Kidney tubule cell (primary cell): ENCODE data around the gene CHST11.

Experiments used
- DNase-seq: peaks from one replicate; pipeline ENCODE4 v3.0.0-alpha.2; 2018; ENCODE audit warnings: low spot score

Gene CHST11

GRCh38 chr12:104720339-104721038 is 263.7 kb downstream of the CHST11 start:
- DNase-seq, result no peak

DNA sequence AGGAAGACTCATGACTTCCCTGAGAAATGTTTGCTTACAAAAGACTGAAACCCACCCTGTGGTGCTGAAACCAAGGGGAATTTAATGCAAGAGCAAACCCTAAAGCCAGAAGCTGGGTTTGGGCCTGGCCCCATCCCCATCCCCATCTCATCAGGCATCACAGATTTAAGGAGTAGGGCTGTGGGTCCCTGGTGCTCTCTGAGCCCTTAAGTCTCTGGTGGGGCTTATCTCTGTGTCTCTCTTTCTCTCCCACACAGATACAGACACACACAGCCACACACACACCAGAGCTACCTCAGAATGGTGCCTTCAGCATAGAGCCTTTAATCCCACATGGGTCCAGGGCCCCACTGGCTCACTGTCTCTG is 264.3 kb downstream of the CHST11 start:
- DNase-seq, result no peak

GRCh38 chr12:104721936-104722335 is 265.2 kb downstream of the CHST11 start:
- no peak for DNase-seq

GRCh38 chr12:104722601-104723534 is 266.1 kb downstream of the CHST11 start:
- DNase-seq, result peak; percentile 47

DNA sequence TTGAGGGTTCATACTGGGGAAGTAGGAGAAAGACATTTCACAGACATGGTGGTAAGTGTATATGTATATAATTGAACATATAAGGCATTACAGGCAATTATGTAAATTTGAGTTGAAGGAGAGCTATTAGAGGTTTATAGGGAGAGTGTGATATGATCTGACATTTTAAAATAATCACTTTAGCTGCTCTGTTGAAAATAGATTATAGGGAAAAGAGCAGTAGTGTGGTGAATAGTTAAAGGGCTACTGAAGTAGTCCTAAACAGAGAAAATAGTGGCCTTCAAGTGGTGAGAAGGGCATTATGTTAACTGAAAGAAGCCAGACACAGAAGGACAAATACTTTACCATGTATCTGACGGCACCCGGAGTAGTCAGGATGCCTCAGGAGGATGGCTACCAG is 267.1 kb downstream of the CHST11 start:
- DNase-seq, result no peak

GRCh38 chr12:104724992-104725585 is 268.3 kb downstream of the CHST11 start:
- DNase-seq, result no peak

DNA sequence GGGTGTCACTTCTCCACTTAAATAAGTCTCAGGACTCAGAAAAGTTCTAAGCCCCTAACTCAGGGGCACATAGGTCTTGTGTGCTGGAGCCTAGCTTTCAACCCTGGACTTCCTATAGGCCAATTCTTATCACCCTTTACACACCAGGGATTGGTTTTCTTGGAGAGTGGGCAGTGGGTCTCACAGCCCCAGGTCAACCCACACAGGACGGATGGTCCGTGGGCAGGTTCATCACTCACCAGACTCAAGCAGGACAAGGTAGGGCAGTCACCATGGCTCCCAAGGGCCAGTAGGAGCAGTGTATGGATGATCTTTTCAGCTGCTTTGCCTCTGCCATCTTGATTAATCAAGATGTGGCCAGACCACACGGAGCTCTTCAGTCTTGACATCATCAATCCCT is 268.9 kb downstream of the CHST11 start:
- DNase-seq, result no peak

DNA sequence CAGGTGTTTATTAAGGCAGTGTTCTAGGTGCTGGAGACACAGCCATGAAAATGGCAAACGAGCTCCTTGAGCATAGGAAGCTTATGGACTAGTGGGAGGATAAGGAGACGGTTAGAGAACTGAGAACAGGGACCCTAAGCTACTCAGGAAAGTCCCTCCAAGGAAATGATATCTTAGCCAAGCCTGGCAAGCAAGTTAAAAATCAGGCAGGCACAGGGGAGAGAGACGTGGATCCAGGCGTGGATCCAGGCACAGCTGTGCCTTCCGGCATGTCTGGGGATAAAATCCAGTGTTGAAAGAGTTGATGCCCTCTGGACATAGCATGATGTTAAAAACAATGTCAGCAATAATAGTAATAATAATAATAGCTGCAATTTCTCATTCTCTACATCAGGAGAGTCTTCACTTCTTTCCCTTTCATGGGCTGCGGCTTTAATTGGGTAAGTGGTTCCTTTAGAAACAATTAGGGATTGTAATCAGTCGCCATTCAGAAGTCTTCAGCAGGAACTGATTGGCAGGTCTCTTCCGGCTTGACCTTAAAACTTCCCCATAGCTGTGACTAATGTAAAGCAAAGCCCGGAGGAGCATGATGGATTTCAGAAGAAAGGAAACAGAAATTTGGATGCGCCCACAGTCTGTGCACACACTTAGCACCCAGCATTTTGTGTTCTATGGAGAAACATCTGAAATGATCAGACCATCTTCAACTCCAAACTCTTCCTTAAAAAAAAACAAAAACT is 271.1 kb downstream of the CHST11 start:
- no peak for DNase-seq

GRCh38 chr12:104729091-104729490 is 272.3 kb downstream of the CHST11 start:
- no peak for DNase-seq

DNA sequence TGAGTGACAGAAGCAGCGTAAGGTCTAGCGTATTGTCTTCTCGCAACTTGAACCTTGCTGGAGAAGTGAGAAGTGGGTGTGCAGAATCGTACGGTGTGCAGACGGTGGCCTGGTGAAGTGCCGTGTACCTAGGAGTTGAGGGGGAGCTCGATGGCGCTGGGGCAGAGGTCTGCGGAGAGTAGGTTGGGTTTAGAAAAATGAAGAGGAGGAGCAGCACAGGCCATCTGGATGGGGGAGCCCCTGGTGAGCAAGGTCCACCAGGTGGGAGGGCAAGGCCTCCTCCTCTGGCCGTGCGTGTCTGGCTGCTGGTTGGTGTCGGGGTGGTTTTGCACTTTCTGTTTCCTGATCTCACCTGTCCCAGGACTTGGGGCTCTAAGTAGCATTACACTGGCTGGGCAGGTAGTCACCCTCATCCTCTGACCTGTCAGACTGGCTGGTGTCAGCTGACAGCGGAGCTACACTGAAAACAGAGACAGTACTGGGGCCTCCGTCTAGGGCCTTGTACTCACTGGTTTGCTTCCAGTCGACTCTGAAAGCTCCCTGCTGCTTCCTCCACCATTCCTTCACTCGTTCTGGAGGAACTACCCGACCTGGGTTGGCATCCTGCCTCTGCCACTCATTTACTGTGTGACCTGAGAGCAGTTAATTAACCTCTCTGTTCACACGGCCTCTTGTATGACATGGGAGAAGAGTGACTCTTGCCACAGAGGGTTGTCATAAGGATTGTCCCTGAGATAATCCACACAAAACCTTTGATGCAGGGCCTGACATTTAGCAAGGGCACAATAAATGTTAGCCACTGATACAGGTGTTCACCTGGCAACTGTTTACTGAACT is 273.1 kb downstream of the CHST11 start:
- DNase-seq, result no peak

GRCh38 chr12:104730763-104731162 is 274.0 kb downstream of the CHST11 start:
- no peak for DNase-seq

DNA sequence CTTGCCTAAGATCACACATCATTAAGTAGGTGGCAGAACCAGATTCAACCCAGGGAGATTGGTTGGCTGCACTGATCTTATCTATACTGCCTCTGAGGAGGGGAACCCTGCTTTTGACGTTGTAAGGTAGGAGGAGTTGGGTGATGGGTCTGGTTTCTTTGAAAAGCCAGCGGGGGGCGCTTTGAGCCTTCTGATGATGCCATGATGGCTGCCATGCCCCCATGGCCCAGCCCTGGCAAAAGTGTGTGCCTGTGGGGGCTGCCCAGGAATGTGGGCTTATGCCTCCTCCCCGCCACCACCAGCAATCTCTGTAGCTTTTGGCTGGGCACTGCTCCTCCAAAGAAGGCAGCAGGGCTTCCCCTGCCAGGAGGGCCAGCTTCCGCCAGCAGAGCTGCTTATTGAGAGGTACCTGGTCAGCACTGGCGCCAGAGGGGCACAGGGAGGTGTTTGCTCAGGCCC is 277.0 kb downstream of the CHST11 start:
- no peak for DNase-seq

GRCh38 chr12:104734541-104735095 is 277.9 kb downstream of the CHST11 start:
- DNase-seq, result no peak

- DNase-seq, result no peak
Observed at GRCh38 chr12:104735801-104736200, 279.1 kb downstream of the CHST11 start.

GRCh38 chr12:104736307-104736706 is 279.6 kb downstream of the CHST11 start:
- DNase-seq, result no peak

- no peak for DNase-seq
Observed at GRCh38 chr12:104737113-104737512, 280.4 kb downstream of the CHST11 start.

- DNase-seq, result no peak
Observed at GRCh38 chr12:104737791-104738301, 281.1 kb downstream of the CHST11 start.

GRCh38 chr12:104738331-104738730 is 281.6 kb downstream of the CHST11 start:
- peak; percentile 54 for DNase-seq

DNA sequence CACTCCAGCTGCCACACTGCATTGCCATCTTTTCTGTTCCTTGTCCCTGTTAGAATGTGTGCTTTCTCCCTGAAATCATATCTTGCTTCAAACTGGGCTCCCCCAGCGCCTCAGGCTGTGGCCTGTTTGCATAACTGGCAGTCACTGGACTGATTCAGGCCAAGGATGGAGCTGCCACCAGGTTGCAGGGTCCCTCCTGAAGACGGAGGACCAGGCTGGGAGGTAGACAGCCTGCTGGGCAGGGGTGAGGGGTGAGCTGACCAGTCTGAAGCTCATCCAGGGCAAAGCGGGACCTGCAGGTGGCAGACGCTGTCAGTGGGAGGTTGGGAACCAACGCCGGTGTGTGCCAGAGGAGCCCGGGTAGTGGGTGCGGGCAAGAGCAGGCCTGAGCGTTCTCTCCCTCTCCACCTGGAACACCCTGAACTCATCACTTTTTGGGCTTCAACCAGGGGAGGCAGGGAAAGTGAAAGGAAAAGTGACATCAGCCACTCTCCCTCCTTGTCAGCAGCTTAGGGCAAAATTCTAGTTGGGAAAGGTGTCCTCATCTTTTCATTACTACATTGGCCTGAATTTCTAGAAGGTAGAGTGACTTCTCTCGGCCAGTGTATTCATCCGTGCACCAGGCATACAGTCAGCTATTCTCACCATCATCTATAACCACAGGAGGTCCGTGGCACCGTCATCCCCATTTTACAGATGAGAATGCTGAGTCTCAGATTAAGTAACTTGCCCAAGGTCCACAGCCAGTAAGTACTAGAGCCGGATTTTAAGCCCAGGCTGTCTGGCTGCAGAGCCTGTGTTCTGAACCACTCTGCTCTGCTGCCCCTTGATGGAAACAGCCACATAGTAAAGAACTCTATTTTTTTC is 282.3 kb downstream of the CHST11 start:
- peak; percentile 9 for DNase-seq

- DNase-seq, result no peak
Observed at GRCh38 chr12:104740668-104741067, 283.9 kb downstream of the CHST11 start.
